ENCODE data around the gene OR56A5. TPM values are rescaled to one million over a fixed set of nuclear protein-coding genes. Genes with fewer than 3 reads are reported as not detected.

The OR56A5 gene
- total and polyA plus RNA-seq, 2 of the 4 experiments (the other 2 are of a cell fraction): not detected

GRCh38 chr11:5928271-5928670, 40.0 kb downstream of the OR56A5 start:
- dilution Hi-C loops (cut with HindIII; ENCODE audit: low sequenced_read_pairs, unreplicated experiment) (no loop called here), intact Hi-C loops (cut with micrococcal nuclease) (no loop called here), in situ Hi-C loops (cut with MboI; ENCODE audit: low sequenced_read_pairs) (no loop called here)
- no peak overlapping the region for H2AK5ac ChIP-seq (ENCODE audit: low read depth, low read length)
- H3K9ac ChIP-seq (ENCODE audit: low read depth, low read length): no peak overlapping the region
- H4K91ac ChIP-seq (ENCODE audit: insufficient read depth, low read depth, low read length): no peak overlapping the region
- 91% methylated on average over 16 of the region's 17 CpGs; no CpG with 5 or more reads in 1 of the 2 experiments for WGBS, 2 experiments (ENCODE audit: extremely low coverage in 2 of 2, insufficient read length in 1 of 2)
- no TSS peak for BruUV-seq (replicated peaks)
- H3K27me3 ChIP-seq (ENCODE audit: control insufficient read depth, insufficient read depth, low read length): no peaks in the 10 kb centered on the region
- H3K4me1 ChIP-seq (ENCODE audit: control insufficient read depth, insufficient read depth, low read length): no peaks in the 10 kb centered on the region
- H3K56ac ChIP-seq (ENCODE audit: extremely low read depth, insufficient read depth, low read length): no peak overlapping the region
- no peak overlapping the region for H3K27ac ChIP-seq (ENCODE audit: insufficient read depth, low read length)
- no peak overlapping the region for H2BK120ac ChIP-seq (ENCODE audit: low read depth, low read length)
- H4K20me1 ChIP-seq (ENCODE audit: insufficient read depth, low read length): no peaks in the 10 kb centered on the region
- no peak overlapping the region for H2AK9ac ChIP-seq (replicated peaks; ENCODE audit: low read depth, low read length, poor library complexity)
- no peak overlapping the region for H4K8ac ChIP-seq (ENCODE audit: low read depth in 2 of 2, low read length in 2 of 2)
- H3K4me3 ChIP-seq (ENCODE audit: insufficient read depth, low read depth, low read length): no peak overlapping the region
- TF ChIP-seq MAFK (IDR thresholded peaks at IDR 0.05; ENCODE audit: low read depth, low read length) (peak; percentile 84), CHD1 (IDR thresholded peaks at IDR 0.05; ENCODE audit: low read depth, low read length) (no peak)
- ATAC-seq (ENCODE audit: low read depth) (no peak), DNase-seq (no peak)
- no peak overlapping the region for H2BK5ac ChIP-seq (ENCODE audit: low read depth, low read length, poor library complexity, severe bottlenecking)
- H3K79me1 ChIP-seq (ENCODE audit: low read depth in 1 of 2, low read length in 2 of 2): no peaks in the 10 kb centered on the region
- H2BK20ac ChIP-seq (ENCODE audit: low read depth, low read length): no peak overlapping the region
- no peak overlapping the region for H3K18ac ChIP-seq (ENCODE audit: low read depth, low read length)
- POLR2A ChIA-PET (ENCODE audit: unreplicated experiment): no interaction called here
- H4K5ac ChIP-seq (ENCODE audit: low read depth, low read length): no peak overlapping the region
- H2AFZ ChIP-seq (replicated peaks; ENCODE audit: low read length, poor library complexity): no peak overlapping the region
- no peak overlapping the region for H2BK15ac ChIP-seq (ENCODE audit: low read depth, low read length)
- H3K4me2 ChIP-seq (ENCODE audit: low read depth, low read length): no peak overlapping the region
- no peaks in the 10 kb centered on the region for H3K9me1 ChIP-seq (ENCODE audit: insufficient read depth, low read length)
- CTCF ChIA-PET: no interaction called here
- peaks cover 46% of the 10 kb centered on the region for H3K9me3 ChIP-seq (ENCODE audit: control insufficient read depth, insufficient read depth, low read length)
- H3K4ac ChIP-seq (ENCODE audit: low read depth, low read length): no peak overlapping the region
- H3K14ac ChIP-seq (replicated peaks; ENCODE audit: low read depth, low read length): no peak overlapping the region
- no peaks in the 10 kb centered on the region for H3K36me3 ChIP-seq (ENCODE audit: control insufficient read depth, insufficient read depth, low read length)
- no peak overlapping the region for H3K23ac ChIP-seq (ENCODE audit: low read depth, low read length)
